ENCODE data around the gene HAS3. TPM values are rescaled to one million over a fixed set of nuclear protein-coding genes. Genes with fewer than 3 reads are reported as not detected.
"Not testable (repeated sequence)": the region's sequence is repeated elsewhere in the genome, so short reads cannot be mapped to it uniquely, and the experiment has no call there.

The HAS3 gene
- total and polyA plus RNA-seq, 2 donors from 2014 or later: 0.34 to 2.1 TPM

- H3K4me3 ChIP-seq (ENCODE audit: low read length in 3 of 3): no peak overlapping the region
- TF ChIP-seq, protein P1, sequence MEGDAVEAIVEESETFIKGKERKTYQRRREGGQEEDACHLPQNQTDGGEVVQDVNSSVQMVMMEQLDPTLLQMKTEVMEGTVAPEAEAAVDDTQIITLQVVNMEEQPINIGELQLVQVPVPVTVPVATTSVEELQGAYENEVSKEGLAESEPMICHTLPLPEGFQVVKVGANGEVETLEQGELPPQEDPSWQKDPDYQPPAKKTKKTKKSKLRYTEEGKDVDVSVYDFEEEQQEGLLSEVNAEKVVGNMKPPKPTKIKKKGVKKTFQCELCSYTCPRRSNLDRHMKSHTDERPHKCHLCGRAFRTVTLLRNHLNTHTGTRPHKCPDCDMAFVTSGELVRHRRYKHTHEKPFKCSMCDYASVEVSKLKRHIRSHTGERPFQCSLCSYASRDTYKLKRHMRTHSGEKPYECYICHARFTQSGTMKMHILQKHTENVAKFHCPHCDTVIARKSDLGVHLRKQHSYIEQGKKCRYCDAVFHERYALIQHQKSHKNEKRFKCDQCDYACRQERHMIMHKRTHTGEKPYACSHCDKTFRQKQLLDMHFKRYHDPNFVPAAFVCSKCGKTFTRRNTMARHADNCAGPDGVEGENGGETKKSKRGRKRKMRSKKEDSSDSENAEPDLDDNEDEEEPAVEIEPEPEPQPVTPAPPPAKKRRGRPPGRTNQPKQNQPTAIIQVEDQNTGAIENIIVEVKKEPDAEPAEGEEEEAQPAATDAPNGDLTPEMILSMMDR (IDR thresholded peaks at IDR 0.05; ENCODE audit: borderline replicate concordance, extremely low read depth, insufficient read depth): no peak
- no peak overlapping the region for H3K27ac ChIP-seq (ENCODE audit: low read depth in 2 of 2, low read length in 2 of 2)
- H3K36me3 ChIP-seq (ENCODE audit: control insufficient read depth in 2 of 3, insufficient read depth in 3 of 3, low read length in 3 of 3): peaks cover 0 to 6% (median 3%) of the 10 kb centered on the region in 3 donors
- intact Hi-C loops (cut with DNase I): no loop called here
- no peak for FAIRE-seq
- H3K9ac ChIP-seq (ENCODE audit: low read length in 3 of 3): no peak overlapping the region
- DNase-seq: no peak
- peaks cover 3 to 13% (median 8%) of the 10 kb centered on the region in 3 donors for H3K4me1 ChIP-seq (ENCODE audit: control insufficient read depth in 2 of 3, insufficient read depth in 2 of 3, low read depth in 1 of 3, low read length in 3 of 3)
- H3K9me3 ChIP-seq (ENCODE audit: control insufficient read depth in 2 of 3, insufficient read depth in 1 of 3, low read length in 3 of 3): no peaks in the 10 kb centered on the region
- H3K27me3 ChIP-seq (ENCODE audit: control insufficient read depth, insufficient read depth, low read length): no peaks in the 10 kb centered on the region
Measured at GRCh38 chr16:69126221-69126620, 20.8 kb downstream of the HAS3 start.

GRCh38 chr16:69126801-69127200, 21.3 kb downstream of the HAS3 start:
- peak in 1 of 5 donors; percentile 19 for DNase-seq
- intact Hi-C loops (cut with DNase I); FAIRE-seq: not testable (repeated sequence)

DNA sequence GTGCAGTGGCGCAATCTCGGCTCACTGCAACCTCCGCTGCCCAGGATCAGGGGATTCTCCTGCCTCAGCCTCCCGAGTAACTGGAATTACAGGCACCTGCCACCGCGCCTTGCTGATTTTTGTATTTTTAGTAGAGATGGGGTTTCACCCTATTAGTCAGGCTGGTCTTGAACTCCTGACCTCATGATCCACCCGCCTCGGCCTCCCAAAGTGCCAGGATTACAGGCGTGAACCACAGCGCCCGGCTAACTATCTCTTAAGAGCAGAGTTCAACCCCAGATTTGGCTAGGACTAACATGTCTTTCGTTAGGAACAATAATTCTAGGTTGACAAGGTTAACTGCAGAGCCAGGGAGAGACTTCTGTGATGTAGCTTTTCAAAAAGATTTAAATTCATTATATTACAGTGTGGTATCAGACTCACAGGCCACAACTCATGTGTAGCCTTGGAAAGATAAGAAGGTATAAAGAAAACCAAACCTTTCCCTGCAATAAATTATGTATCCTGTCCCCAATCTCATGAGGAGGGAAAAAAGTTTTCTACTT, 22.6 kb downstream of the HAS3 start:
- Histone ChIP-seq H3K4me1 (ENCODE audit: control insufficient read depth in 2 of 3, insufficient read depth in 2 of 3, low read depth in 1 of 3, low read length in 3 of 3) (peaks cover 3 to 13% (median 8%) of the 10 kb centered on the region in 3 donors), H3K27ac (ENCODE audit: low read depth in 2 of 2, low read length in 2 of 2) (no peak overlapping the region), H3K27me3 (ENCODE audit: control insufficient read depth, insufficient read depth, low read length) (no peaks in the 10 kb centered on the region), H3K36me3 (ENCODE audit: control insufficient read depth in 2 of 3, insufficient read depth in 3 of 3, low read length in 3 of 3) (peaks cover 0 to 6% (median 3%) of the 10 kb centered on the region in 3 donors), H3K4me3 (ENCODE audit: low read length in 3 of 3) (no peak overlapping the region), H3K9ac (ENCODE audit: low read length in 3 of 3) (no peak overlapping the region), H3K9me3 (ENCODE audit: control insufficient read depth in 2 of 3, insufficient read depth in 1 of 3, low read length in 3 of 3) (no peaks in the 10 kb centered on the region)
- TF ChIP-seq, protein P1 (IDR thresholded peaks at IDR 0.05; ENCODE audit: borderline replicate concordance, extremely low read depth, insufficient read depth): no peak
- DNase-seq (peak in 3 of 5 donors; percentile 26 to 52 (median 39)), FAIRE-seq (no peak)
- intact Hi-C loops (cut with DNase I): no loop called here

More at GRCh38 chr16:69126801-69127200, 21.3 kb downstream of the HAS3 start:
- H3K9ac ChIP-seq (ENCODE audit: low read length in 3 of 3); H3K4me3 ChIP-seq (ENCODE audit: low read length in 3 of 3); H3K9me3 ChIP-seq (ENCODE audit: control insufficient read depth in 2 of 3, insufficient read depth in 1 of 3, low read length in 3 of 3); H3K27me3 ChIP-seq (ENCODE audit: control insufficient read depth, insufficient read depth, low read length); H3K27ac ChIP-seq (ENCODE audit: low read depth in 2 of 2, low read length in 2 of 2); H3K36me3 ChIP-seq (ENCODE audit: control insufficient read depth in 2 of 3, insufficient read depth in 3 of 3, low read length in 3 of 3): not testable (repeated sequence)
- H3K4me1 ChIP-seq (ENCODE audit: control insufficient read depth in 2 of 3, insufficient read depth in 2 of 3, low read depth in 1 of 3, low read length in 3 of 3): peaks cover 3 to 13% (median 8%) of the 10 kb centered on the region in 3 donors

GRCh38 chr16:69130461-69130860, 25.0 kb downstream of the HAS3 start:
- DNase-seq (no peak), FAIRE-seq (no peak)
- Histone ChIP-seq H3K4me1 (ENCODE audit: control insufficient read depth in 2 of 3, insufficient read depth in 2 of 3, low read depth in 1 of 3, low read length in 3 of 3) (peaks cover 3 to 13% (median 13%) of the 10 kb centered on the region in 3 donors), H3K9me3 (ENCODE audit: control insufficient read depth in 2 of 3, insufficient read depth in 1 of 3, low read length in 3 of 3) (no peaks in the 10 kb centered on the region), H3K36me3 (ENCODE audit: control insufficient read depth in 2 of 3, insufficient read depth in 3 of 3, low read length in 3 of 3) (peaks cover 0 to 6% (median 0%) of the 10 kb centered on the region in 3 donors), H3K4me3 (ENCODE audit: low read length in 3 of 3) (peak overlapping the region in 2 of 3 donors; percentile 95 to 97), H3K27me3 (ENCODE audit: control insufficient read depth, insufficient read depth, low read length) (no peaks in the 10 kb centered on the region), H3K9ac (ENCODE audit: low read length in 3 of 3) (peak overlapping the region in 1 of 3 donors; percentile 4), H3K27ac (ENCODE audit: low read depth in 2 of 2, low read length in 2 of 2) (peak overlapping the region in 1 of 2 donors; percentile 55)
- TF ChIP-seq, protein P1 (IDR thresholded peaks at IDR 0.05; ENCODE audit: borderline replicate concordance, extremely low read depth, insufficient read depth): no peak
- intact Hi-C loops (cut with DNase I): no loop called here
